NCI-H748 (cell line): ENCODE measurements around the gene ZNF571.

Experiments used
- DNase-seq: peaks from one replicate; lab custom pipeline; 2025; ENCODE audit not compliant: unreplicated experiment; lab: John Stamatoyannopoulos, UW

Gene ZNF571

GRCh38 chr19:37594304-37594981 lies at the start of gene ZNF571, which contains the start of gene ZNF540:
ZNF571 (minus strand) TSS chr19:37594792; CDS start chr19:37586676, 8,116 bp downstream.
ZNF540 (plus strand) TSS chr19:37594876; CDS start chr19:37598448, 3,572 bp downstream.
- peak; percentile 99 for DNase-seq

- no peak for DNase-seq
Measured at GRCh38 chr19:37635076-37636056, 40.8 kb upstream of the ZNF571 start.

- DNase-seq = peak; percentile 79
Measured at GRCh38 chr19:37594982-37595382, 390 bp upstream of the ZNF571 start.

DNA sequence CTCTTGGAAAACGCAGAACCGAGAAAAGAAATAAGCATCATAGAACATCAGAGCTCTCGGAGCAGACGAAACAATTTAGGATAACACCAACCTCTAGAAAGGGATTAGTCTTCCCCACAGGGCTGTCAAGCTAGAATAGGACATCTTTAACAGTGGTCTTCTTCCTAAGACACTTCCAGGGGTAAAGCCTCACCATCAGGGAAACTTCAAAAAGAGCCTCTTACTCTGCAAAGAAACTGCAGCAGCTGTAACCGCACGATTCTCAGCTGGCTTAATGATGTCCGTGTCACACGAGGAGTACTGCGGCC lies 642 bp downstream of the ZNF571 start:
- DNase-seq = no peak

GRCh38 chr19:37583340-37583739 lies 11.3 kb downstream of the ZNF571 start:
- no peak for DNase-seq

DNA sequence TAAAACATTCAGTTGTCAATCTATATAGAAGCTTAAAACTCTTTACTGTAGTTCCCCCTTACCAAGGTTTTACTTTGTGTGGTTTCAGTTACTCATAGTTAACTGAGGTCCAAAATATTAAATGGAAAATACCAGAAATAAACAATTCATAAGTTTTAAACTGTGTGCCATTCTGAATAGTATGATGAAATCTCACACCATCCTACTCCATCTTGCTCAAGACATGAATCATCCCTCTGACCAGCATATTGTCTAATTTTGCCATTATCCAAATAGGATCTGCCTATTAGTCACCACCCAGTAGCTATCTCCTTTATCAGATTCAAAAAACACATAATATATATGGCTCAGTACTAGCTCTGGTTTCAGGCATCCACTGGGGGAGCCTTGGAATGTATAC lies 22.4 kb downstream of the ZNF571 start:
- no peak for DNase-seq

GRCh38 chr19:37565370-37565669 lies 29.3 kb downstream of the ZNF571 start:
- no peak for DNase-seq

GRCh38 chr19:37564624-37565369 lies 29.8 kb downstream of the ZNF571 start:
- DNase-seq = no peak

- DNase-seq = no peak
Measured at GRCh38 chr19:37563518-37563917, 31.1 kb downstream of the ZNF571 start.

GRCh38 chr19:37551129-37551993 lies 43.2 kb downstream of the ZNF571 start:
- DNase-seq = peak; percentile 46

- DNase-seq = no peak
Measured at GRCh38 chr19:37537391-37537947, 57.1 kb downstream of the ZNF571 start.

- no peak for DNase-seq
Measured at GRCh38 chr19:37519890-37520289, 74.7 kb downstream of the ZNF571 start.
